Bone marrow (tissue), 2 donors: ENCODE measurements around the gene ZNF562.

Experiments
- DNase-seq, 2 donors: peaks; one replicate each; lab custom pipeline; 2025; lab: John Stamatoyannopoulos, UW

Gene ZNF562

GRCh38 chr19:9644472-9644871 is 30.4 kb downstream of the ZNF562 start:
- DNase-seq = no peak

DNA sequence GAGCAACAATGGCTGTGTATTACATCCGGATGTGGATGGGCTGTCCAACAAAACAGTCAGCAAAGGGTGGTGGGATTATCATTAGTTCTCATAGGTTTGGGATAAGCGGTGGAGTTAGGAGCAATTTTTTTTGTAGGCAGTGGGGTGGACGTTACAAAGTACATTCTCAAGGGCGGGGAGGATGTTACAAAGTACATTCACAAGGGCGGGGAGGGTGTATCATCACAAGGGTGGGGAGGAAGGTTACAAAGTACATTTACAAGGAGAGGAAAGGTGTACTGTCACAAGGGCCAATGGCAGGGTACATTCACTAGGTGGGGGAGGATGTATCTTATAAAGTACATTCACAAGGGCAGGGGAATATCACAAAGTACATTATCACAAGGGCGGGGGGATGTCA is 33.1 kb downstream of the ZNF562 start:
- no peak for DNase-seq

DNA sequence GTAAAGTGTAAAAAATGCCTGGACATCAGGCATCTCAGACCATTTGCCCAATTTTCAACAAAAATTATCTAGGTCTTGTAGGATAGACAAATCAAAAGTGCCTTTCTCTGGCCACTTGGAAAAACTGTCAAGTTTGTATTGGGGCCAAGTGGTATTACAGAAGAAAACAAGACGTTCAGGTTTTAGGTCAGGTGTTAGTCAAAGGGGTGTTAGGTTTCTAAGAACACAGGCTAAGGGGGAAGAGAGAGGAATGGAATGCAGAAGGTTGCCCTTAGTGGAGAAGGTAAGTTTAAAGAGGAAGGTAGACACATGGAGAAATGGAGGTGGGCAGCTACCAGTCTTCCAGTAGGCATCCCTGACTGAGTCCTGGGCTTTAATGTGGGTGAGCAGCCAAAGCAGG is 33.9 kb downstream of the ZNF562 start:
- no peak for DNase-seq

- no peak for DNase-seq
These were observed 38.9 kb downstream of the ZNF562 start for GRCh38 chr19:9636018-9636417.

GRCh38 chr19:9627856-9628255 is 47.0 kb downstream of the ZNF562 start:
- no peak for DNase-seq

- no peak for DNase-seq
These were observed 52.4 kb downstream of the ZNF562 start for GRCh38 chr19:9622531-9622930.

DNA sequence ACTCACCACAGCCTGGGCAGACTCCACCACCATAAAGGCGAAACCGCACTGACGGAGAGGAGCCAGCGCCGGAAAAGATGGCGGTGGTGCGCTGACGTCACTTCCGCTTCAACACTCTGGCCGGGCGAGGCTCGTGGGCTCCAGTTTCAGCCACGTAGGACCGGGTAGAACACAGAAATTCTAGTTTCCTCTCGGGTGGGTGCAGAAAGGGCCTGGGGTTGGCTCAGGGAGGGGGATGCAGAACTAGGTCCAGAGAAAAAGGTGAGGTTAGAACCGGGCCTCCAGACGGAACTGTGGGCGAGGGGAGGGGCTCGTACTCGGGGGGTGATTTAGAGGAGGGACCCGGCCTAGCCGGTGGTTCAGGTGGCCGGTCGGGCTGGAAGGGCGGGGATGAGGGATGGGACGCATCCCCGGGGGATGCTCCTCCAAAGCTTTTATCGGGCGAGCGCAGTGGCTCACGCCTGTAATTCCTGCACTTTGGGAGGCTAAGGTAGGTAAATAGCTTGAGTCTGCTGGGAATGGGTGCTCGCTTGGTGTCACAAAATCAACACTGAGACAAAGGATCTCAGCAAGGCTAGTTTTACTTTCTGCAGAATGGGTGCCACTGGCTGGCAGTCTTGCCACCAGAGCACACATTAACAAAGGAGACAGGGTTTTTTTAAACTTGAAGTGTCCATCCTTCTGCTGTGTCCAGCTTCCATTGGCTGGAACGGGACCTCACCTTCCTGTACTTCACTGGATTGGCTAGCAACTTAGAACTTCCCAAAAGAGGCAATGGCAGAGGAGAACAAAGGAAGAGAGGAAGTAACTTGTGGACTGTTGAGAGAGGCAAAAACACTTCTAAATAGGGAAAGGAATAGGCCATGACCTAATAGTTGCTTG is 53.5 kb downstream of the ZNF562 start, which contains the start of gene ZNF561:
TSS of gene ZNF561 (minus strand) at position 77 of the 882 bp plus-strand sequence. CDS start 1,776 bp downstream, outside the sequence.
- DNase-seq = peak; percentile 78 to 92

GRCh38 chr19:9620842-9621155 is 54.1 kb downstream of the ZNF562 start:
- no peak for DNase-seq

DNA sequence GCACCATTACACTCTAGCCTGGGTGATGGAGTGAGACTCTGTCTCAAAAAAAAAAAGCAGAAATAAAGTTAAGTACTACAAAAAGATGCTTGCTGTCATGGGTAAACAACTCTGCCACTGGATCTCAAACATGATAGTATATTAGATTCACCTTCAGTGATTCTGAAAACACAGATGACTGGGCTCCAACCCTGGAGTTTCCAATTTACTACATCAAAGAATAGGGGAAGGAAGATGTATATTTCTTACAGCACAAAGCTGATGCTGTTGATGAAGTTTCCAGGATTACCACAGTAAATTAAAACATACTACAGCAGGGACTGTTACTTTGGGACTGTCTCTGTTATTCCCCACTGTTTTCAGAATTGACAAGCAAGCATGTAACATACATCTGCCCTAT is 59.1 kb downstream of the ZNF562 start:
- DNase-seq = no peak

DNA sequence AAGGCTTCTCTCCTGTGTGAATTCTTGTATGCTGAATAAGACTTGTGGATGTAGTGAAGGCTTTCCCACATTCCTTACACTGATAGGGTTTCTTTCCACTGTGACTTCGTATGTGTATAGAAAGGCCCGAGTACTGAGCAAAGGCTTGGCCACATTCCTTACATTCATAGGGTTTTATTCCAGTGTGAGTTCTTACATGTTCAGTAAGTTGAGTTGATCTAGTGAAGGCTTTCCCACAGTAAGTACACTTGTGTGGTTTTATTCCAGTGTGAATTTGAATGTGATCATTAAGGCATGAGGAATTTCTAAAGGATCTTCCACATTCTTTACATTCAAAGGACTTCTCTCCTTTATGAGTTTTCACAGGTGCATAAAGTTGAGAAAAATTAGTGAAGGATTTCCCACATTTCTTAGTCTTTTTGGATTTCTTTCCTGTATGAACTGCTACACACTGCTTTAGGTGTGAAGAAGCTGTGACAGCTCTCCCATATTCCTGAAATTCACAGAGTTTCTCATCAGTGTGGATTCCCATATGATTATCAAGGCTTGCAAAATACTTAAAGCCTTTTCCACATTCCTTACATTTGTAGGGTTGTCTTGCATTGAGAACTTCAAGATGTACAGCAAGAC is 64.3 kb downstream of the ZNF562 start:
- DNase-seq = no peak

DNA sequence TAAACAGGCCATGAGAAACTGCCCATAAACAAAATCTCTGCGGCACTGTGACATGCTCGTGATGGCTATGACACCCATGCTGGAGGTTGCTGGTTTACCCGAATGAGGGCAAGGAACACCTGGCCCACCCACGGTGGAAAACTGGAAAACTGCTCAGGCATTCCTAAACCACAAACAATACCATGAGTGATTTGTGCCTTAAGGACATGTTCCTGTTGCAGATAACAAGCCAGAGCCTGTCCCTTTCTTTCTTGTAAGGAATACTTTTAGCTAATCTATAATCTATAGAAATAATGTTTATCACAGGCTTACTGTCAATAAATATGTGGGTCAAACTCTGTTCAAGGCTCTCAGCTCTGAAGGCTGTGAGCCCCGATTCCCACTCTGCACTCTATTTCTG is 66.0 kb downstream of the ZNF562 start:
- DNase-seq = no peak

DNA sequence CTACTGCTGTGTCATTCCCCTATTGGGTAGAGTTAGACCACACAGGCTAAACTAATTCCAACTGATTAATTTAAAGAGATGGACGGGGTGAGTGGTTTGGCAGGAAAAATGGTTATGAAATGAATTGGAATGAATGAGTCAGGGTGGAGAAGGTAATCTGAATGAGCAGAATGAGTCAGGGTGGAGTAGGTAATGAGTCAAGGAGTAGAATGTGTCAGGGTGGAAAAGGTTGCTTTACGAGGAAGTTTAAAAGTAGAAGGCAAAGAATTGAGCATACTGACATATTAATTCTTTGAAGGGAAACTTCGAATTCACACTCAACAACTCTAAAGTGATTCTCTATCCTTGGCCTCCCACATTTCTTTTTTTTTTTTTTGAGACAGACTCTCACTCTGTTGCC is 77.9 kb downstream of the ZNF562 start:
- no peak for DNase-seq
